Raji (cell line): ENCODE results near the gene CDO1.

Experiments
- POLR2A ChIP-seq: IDR thresholded peaks from 2 replicates; pipeline ENCODE4 v1.6.1; 2011; ENCODE audit warnings: low read depth, low read length, control low read depth; ENCODE audit not compliant: insufficient read depth

The CDO1 gene

GRCh38 chr5:115810761-115811160, 5.7 kb downstream of the CDO1 start:
- no peak for TF ChIP-seq POLR2A

GRCh38 chr5:115809946-115810345, 6.5 kb downstream of the CDO1 start:
- TF ChIP-seq POLR2A = no peak

- TF ChIP-seq POLR2A = no peak
Observed at GRCh38 chr5:115807654-115808052, 8.8 kb downstream of the CDO1 start.

- no peak for TF ChIP-seq POLR2A
Observed at GRCh38 chr5:115806986-115807653, 9.3 kb downstream of the CDO1 start.

- TF ChIP-seq POLR2A = no peak
Observed at GRCh38 chr5:115801984-115802383, 14.5 kb downstream of the CDO1 start.

- TF ChIP-seq POLR2A = no peak
Observed at GRCh38 chr5:115801152-115801551, 15.3 kb downstream of the CDO1 start.

GRCh38 chr5:115800108-115800507, 16.4 kb downstream of the CDO1 start:
- no peak for TF ChIP-seq POLR2A

GRCh38 chr5:115798252-115798651, 18.2 kb downstream of the CDO1 start:
- TF ChIP-seq POLR2A = no peak

GRCh38 chr5:115796656-115797055, 19.8 kb downstream of the CDO1 start:
- no peak for TF ChIP-seq POLR2A

GRCh38 chr5:115795700-115796099, 20.8 kb downstream of the CDO1 start:
- no peak for TF ChIP-seq POLR2A

GRCh38 chr5:115788440-115788839, 28.0 kb downstream of the CDO1 start:
- no peak for TF ChIP-seq POLR2A

- no peak for TF ChIP-seq POLR2A
Observed at GRCh38 chr5:115787426-115787825, 29.0 kb downstream of the CDO1 start.

GRCh38 chr5:115785381-115786065, 30.9 kb downstream of the CDO1 start:
- no peak for TF ChIP-seq POLR2A

GRCh38 chr5:115778417-115778816, 38.0 kb downstream of the CDO1 start:
- TF ChIP-seq POLR2A = no peak

GRCh38 chr5:115776989-115777388, 39.5 kb downstream of the CDO1 start:
- no peak for TF ChIP-seq POLR2A

GRCh38 chr5:115775999-115776398, 40.5 kb downstream of the CDO1 start:
- TF ChIP-seq POLR2A = no peak

- no peak for TF ChIP-seq POLR2A
Observed at GRCh38 chr5:115774684-115775083, 41.8 kb downstream of the CDO1 start.
